SK-N-SH (cell line): Measurements from ENCODE around the gene PDLIM5.

Source experiments
- EZH2phosphoT487 ChIP-seq: fragments of 200-600 bp; sonication (generic); IDR thresholded peaks from 2 replicates; pipeline ENCODE4 v1.6.1; 2017; ENCODE audit warnings: low read depth, mixed run types, mild to moderate bottlenecking, antibody characterized with exemption, moderate library complexity, borderline replicate concordance
- FOXJ3 ChIP-seq: sonication (generic); formaldehyde crosslinking; IDR thresholded peaks from 2 replicates; pipeline ENCODE4 v1.5.1; 2020; ENCODE audit warnings: mild to moderate bottlenecking, missing genetic modification reagents
- SMC3 ChIP-seq: IDR thresholded peaks from 2 replicates; pipeline ENCODE4 v1.6.1; 2012; ENCODE audit warnings: low read depth, low read length, improper control_type of control experiment
- TAF1 ChIP-seq: IDR thresholded peaks from 2 replicates; pipeline ENCODE4 v1.6.1; 2012; ENCODE audit warnings: low read depth, mild to moderate bottlenecking, low read length, moderate library complexity, borderline replicate concordance
- YY1 ChIP-seq: IDR thresholded peaks from 2 replicates; pipeline ENCODE4 v1.4.0; 2012; ENCODE audit warnings: low read depth, mild to moderate bottlenecking
- TF ChIP-seq, protein P1 (sequence below): fragments of 200-600 bp; sonication (generic); IDR thresholded peaks from 2 replicates; pipeline ENCODE4 v1.6.1; 2017; ENCODE audit warnings: antibody characterized with exemption, mild to moderate bottlenecking, moderate library complexity

- TF ChIP-seq SMC3 = no peak
- no peak for TF ChIP-seq FOXJ3 (CRISPR knock-in tag)
- no peak for TF ChIP-seq TAF1
- no peak for TF ChIP-seq EZH2phosphoT487
- TF ChIP-seq, protein P1, sequence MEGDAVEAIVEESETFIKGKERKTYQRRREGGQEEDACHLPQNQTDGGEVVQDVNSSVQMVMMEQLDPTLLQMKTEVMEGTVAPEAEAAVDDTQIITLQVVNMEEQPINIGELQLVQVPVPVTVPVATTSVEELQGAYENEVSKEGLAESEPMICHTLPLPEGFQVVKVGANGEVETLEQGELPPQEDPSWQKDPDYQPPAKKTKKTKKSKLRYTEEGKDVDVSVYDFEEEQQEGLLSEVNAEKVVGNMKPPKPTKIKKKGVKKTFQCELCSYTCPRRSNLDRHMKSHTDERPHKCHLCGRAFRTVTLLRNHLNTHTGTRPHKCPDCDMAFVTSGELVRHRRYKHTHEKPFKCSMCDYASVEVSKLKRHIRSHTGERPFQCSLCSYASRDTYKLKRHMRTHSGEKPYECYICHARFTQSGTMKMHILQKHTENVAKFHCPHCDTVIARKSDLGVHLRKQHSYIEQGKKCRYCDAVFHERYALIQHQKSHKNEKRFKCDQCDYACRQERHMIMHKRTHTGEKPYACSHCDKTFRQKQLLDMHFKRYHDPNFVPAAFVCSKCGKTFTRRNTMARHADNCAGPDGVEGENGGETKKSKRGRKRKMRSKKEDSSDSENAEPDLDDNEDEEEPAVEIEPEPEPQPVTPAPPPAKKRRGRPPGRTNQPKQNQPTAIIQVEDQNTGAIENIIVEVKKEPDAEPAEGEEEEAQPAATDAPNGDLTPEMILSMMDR = no peak
- no peak for TF ChIP-seq YY1
Measured at GRCh38 chr4:94411296-94411695, 40.4 kb upstream of the PDLIM5 start.
